HG02870 (cell line): ENCODE results near the gene ZNF740.
"Not testable (repeated sequence)": the region's sequence is repeated elsewhere in the genome, so short reads cannot be mapped to it uniquely, and the experiment has no call there.

Experiments
- ATAC-seq: cut with Tn5 transposase; IDR thresholded peaks from one replicate; pipeline ENCODE4 v1.9.1; 2021; ENCODE audit warnings: mild to moderate bottlenecking, moderate library complexity; ENCODE audit not compliant: unreplicated experiment

Gene ZNF740

GRCh38 chr12:53172352-53172751 lies 8.2 kb upstream of the ZNF740 start:
- ATAC-seq = no peak

- ATAC-seq = no peak
Observed at GRCh38 chr12:53173085-53173715, 7.3 kb upstream of the ZNF740 start.

GRCh38 chr12:53174881-53175491 lies 5.5 kb upstream of the ZNF740 start:
- ATAC-seq = no peak

- no peak for ATAC-seq
Observed at GRCh38 chr12:53176750-53177149, 3.8 kb upstream of the ZNF740 start.

GRCh38 chr12:53177447-53177846 lies 3.1 kb upstream of the ZNF740 start:
- ATAC-seq = not testable (repeated sequence)

GRCh38 chr12:53178803-53179202 lies 1.7 kb upstream of the ZNF740 start:
- not testable (repeated sequence) for ATAC-seq

DNA sequence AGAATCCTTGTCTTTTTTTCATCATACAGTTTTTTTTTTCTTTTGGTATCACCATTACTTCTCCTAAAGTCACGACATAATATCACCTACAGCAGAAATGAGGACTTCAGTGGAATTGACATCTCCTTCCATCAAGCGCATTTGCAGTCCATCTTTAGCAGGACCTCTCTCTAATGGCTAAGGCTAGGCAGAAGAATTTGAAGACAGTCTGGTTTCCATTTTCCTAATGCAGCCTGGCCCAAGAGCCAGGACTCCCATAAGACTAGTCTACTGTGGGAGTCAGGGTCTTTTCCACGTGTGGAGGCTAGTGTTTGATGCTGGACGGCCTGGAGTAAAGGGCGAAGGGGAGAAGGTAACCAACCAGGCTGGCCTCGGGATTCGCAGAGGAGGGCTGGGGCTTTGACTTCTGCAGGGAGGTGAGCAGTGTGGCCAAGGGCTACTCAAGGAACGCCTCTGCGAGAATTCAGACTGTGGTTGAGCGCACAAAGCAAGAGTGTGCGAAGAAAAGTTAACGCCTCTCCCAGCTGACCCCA lies 769 bp upstream of the ZNF740 start:
- peak; percentile 16 for ATAC-seq

- ATAC-seq = peak; percentile 36
Observed at GRCh38 chr12:53180931-53181645, 566 bp downstream of the ZNF740 start.

GRCh38 chr12:53181935-53182334 lies 1.4 kb downstream of the ZNF740 start:
- no peak for ATAC-seq

DNA sequence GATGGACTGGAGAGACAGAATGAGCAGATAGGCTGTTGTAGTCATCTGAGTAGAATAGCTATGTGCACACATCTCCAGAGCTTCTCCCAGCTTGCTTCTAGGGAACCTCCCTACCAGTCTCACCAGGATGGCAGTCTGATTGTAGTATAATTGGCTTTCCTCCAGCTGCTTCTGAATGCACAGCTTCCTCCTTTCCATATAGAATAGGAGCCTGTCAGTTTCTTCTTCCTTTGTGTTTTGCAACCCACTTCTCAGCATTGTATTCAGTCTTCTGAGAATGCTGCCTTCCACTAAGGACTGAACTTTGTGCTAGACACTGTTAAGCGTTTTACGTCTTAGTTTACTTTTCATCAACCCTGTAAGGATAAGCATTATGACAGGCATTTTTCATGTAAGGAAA lies 2.4 kb downstream of the ZNF740 start:
- no peak for ATAC-seq

DNA sequence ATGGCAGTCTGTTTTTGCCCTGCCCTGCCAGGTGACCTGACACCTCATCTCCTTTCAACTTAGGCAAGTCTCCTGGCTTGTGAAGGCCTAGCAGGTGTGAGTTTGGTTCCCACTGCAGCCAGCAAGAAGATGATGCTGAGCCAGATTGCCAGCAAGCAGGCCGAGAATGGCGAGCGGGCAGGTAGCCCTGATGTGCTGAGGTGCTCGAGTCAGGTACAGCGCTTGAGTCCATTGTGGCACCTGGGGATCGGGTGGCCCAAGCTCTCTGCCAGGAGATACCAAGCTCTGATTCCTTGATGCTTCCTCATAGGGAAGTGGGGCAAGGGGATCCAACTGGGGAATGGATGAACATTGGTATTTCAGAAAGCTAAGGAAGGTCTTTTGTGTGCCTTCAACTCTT lies 4.3 kb downstream of the ZNF740 start:
- no peak for ATAC-seq

DNA sequence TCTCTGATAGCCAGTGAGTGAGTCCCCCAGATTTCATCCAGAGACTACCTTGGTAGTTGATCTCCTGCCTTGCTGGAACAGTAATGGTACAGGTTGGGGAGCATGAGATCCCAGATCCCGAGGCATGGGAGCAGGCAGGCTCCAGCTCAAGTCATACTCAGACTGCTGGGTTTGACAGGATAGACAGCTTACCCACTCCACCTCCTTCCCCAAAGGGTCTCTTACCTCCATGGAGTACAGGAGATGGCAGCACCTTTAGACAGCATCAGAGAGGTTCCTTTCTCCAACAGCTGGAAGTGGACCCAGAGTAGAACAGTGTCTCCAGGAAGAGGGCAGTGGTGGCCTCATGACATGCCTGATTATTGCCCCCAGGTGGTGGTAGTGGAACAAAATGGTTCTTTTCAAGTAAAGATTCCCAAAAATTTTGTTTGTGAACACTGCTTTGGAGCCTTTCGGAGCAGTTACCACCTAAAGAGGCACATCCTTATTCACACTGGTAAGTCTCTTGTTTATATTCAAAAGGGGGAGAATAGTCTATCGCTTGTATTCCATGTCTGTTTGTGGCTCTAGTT lies 5.1 kb downstream of the ZNF740 start:
- ATAC-seq = no peak

DNA sequence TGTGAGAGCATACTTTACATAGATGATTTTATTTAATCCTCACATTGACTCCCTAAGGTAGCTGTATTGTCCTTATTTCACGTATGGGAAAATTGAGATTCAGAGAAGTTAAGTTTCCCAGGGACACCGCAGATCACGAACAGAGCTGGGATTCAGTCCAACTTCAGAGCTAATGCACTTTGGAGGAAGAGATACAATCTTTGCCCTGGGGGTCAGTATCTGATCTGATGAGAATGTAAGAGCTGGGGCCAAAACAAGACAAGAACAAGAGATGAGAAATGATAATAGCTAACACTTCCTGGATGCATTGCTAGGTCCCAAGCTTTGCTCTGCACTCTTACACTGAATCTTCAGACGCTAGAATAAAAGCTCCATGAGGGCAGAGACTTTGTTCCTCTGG lies 6.2 kb downstream of the ZNF740 start:
- ATAC-seq = no peak

GRCh38 chr12:53187145-53187899 lies 6.8 kb downstream of the ZNF740 start:
- no peak for ATAC-seq

- no peak for ATAC-seq
Observed at GRCh38 chr12:53190108-53190729, 9.7 kb downstream of the ZNF740 start.

DNA sequence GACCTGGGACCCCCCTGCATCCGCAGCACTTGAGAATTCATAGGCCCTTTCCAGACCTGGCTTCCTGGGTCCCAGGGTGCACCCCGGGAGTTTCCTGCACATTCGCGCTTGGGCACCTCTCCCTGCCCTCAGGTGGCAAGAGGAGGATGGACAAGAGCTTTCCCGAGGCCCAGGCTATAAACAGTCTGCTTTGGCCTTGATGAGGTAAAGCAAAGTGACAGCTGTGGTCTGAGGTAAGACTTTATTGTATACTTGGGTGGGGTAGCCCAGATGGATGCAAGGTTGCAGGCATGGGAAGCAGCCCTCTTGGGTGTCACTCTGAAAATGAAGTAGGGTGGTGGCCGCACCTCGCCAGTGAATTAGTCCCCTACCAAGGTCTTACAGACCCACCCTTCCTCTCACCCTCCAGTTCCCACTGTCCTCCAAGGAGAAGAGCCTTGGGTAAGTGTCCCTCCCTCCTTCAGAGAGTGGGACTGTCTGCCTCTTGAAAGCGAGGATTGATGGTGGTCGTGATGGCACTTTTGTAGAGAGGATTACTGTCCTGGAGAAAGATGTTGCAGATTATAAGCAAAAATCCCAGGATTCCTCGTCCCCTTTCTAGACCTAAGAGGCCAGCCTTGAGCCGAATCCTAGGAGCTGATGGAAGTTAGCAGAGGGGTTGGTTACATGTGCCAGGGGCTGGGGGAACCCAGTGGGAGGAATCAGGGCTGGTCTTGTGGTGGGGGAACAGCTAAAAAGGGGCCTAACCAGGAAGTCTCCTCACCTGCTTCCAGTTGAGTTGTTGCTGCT lies 10.8 kb downstream of the ZNF740 start:
- no peak for ATAC-seq

GRCh38 chr12:53191885-53192530 lies 11.5 kb downstream of the ZNF740 start:
- no peak for ATAC-seq

DNA sequence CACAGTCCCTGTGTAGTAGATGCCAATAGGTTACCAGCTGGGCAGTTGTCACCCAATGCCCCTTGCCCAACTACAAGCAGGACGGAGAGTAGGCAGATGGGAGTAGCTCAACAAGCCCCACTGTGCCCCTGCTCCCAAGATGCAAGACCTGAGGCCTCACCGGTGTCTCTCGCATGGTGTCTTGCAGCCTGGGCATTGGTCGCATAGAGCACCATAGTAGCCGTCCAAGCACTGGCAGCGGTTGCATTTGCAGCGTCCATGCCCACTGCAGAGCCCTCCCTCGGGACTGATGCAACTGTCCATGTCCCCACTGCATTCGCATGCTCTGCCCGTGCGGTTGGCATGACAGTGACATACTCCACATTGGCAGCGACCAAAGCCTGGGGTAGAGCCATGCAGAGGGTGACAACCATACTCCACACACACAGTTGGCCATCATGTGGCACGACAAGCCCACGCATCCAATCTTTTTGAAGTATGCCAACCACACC lies 12.1 kb downstream of the ZNF740 start:
- ATAC-seq = no peak

- ATAC-seq = no peak
Observed at GRCh38 chr12:53193040-53193439, 12.5 kb downstream of the ZNF740 start.
